Frontal cortex (tissue), 4 donors: ENCODE data around the gene PCDHGA7. TPM values are rescaled to one million over a fixed set of nuclear protein-coding genes. Genes with fewer than 3 reads are reported as not detected.
"Not testable (repeated sequence)": the region's sequence is repeated elsewhere in the genome, so short reads cannot be mapped to it uniquely, and the experiment has no call there.

ENCODE experiments used
- DNase-seq, 2 donors: peaks; one replicate each; pipeline ENCODE4 v3.0.0; 2012; ENCODE audit warnings: low spot score in 2 of 2
- FAIRE-seq: peaks from 2 replicates; lab custom pipeline; 2012; peaks lifted over from hg19 to GRCh38; lab: Jason Lieb, UNC
- total RNA-seq: library from RNA; depleted of rRNA; stranded (reverse); fragments of >200 nt; gene quantifications from one replicate; pipeline ENCODE4 v1.2.3, GENCODE V29; 2014
- donor health status: control.
- donor health status: control.
- donor health status: control.

PCDHGA7 gene
- total RNA-seq, 1 donor from 2014 or later, result 4.9 TPM

- FAIRE-seq, result no peak
- no peak for DNase-seq
These were observed 38.4 kb downstream of the PCDHGA7 start, which contains the start of gene PCDHGA11 for GRCh38 chr5:141420855-141421488. Gene PCDHGA11 (plus strand): TSS chr5:141421051. CDS start chr5:141421228, 177 bp downstream.

GRCh38 chr5:141421489-141421855 is 38.9 kb downstream of the PCDHGA7 start:
- DNase-seq (no peak), FAIRE-seq (no peak)

- DNase-seq, result no peak
- no peak for FAIRE-seq
These were observed 40.3 kb downstream of the PCDHGA7 start for GRCh38 chr5:141422742-141423291.

- DNase-seq (no peak), FAIRE-seq (no peak)
These were observed 45.4 kb downstream of the PCDHGA7 start for GRCh38 chr5:141427783-141428426.

- DNase-seq (peak; percentile 48 to 68), FAIRE-seq (no peak)
These were observed 48.0 kb downstream of the PCDHGA7 start, which contains the start of gene PCDHGA12 for GRCh38 chr5:141430332-141431113. Gene PCDHGA12 (plus strand): TSS chr5:141430507. CDS start chr5:141430760, 253 bp downstream.

- DNase-seq (peak in 1 of 2 donors; percentile 23), FAIRE-seq (no peak)
These were observed 48.7 kb downstream of the PCDHGA7 start for GRCh38 chr5:141431286-141431685.

- not testable (repeated sequence) for FAIRE-seq, DNase-seq
These were observed 49.8 kb downstream of the PCDHGA7 start for GRCh38 chr5:141432308-141432707.

GRCh38 chr5:141432726-141433125 is 50.2 kb downstream of the PCDHGA7 start:
- not testable (repeated sequence) for DNase-seq, FAIRE-seq

GRCh38 chr5:141434006-141434405 is 51.5 kb downstream of the PCDHGA7 start:
- FAIRE-seq (no peak), DNase-seq (no peak)

Other genes with a start within 250 kb of the PCDHGA7 start
- 7.3 TPM for gene PCDHB5, start 247.5 kb upstream of the PCDHGA7 start, total RNA-seq
- gene PCDHB6, start 232.7 kb upstream of the PCDHGA7 start, total RNA-seq, result 3.3 TPM
- 9.8 TPM for gene PCDHB7, start 210.1 kb upstream of the PCDHGA7 start, total RNA-seq
- 7.7 TPM for gene PCDHB8, start 205.0 kb upstream of the PCDHGA7 start, total RNA-seq
- gene PCDHB16, start 200.4 kb upstream of the PCDHGA7 start, total RNA-seq, result 5.3 TPM
- gene PCDHB9, start 195.6 kb upstream of the PCDHGA7 start, total RNA-seq, result 4.9 TPM
- gene PCDHB10, start 190.4 kb upstream of the PCDHGA7 start, total RNA-seq, result 13.9 TPM
- 13.0 TPM for gene PCDHB11, start 183.1 kb upstream of the PCDHGA7 start, total RNA-seq
- gene PCDHB12, start 174.0 kb upstream of the PCDHGA7 start, total RNA-seq, result 12.6 TPM
- 6.1 TPM for gene PCDHB13, start 168.8 kb upstream of the PCDHGA7 start, total RNA-seq
- 12.6 TPM for gene PCDHB14, start 159.4 kb upstream of the PCDHGA7 start, total RNA-seq
- gene PCDHB15, start 137.3 kb upstream of the PCDHGA7 start, total RNA-seq, result 18.3 TPM
- not detected for gene SLC25A2, start 78.7 kb upstream of the PCDHGA7 start, total RNA-seq
- 119 TPM for gene TAF7, start 62.0 kb upstream of the PCDHGA7 start, total RNA-seq
- gene PCDHGA1, start 52.2 kb upstream of the PCDHGA7 start, total RNA-seq, result 3.3 TPM
- gene PCDHGA2, start 44.0 kb upstream of the PCDHGA7 start, total RNA-seq, result 4.5 TPM
- gene PCDHGA3, start 38.9 kb upstream of the PCDHGA7 start, total RNA-seq, result 4.1 TPM
- gene PCDHGB1, start 32.6 kb upstream of the PCDHGA7 start, total RNA-seq, result 6.1 TPM
- gene PCDHGA4, start 27.7 kb upstream of the PCDHGA7 start, total RNA-seq, result 5.7 TPM
- 6.1 TPM for gene PCDHGB2, start 22.7 kb upstream of the PCDHGA7 start, total RNA-seq
- gene PCDHGA5, start 18.6 kb upstream of the PCDHGA7 start, total RNA-seq, result 5.7 TPM
- gene PCDHGB3, start 12.5 kb upstream of the PCDHGA7 start, total RNA-seq, result 8.2 TPM
- gene PCDHGA6, start 8.9 kb upstream of the PCDHGA7 start, total RNA-seq, result 9.0 TPM
- gene PCDHGB4, start 5.0 kb downstream of the PCDHGA7 start, total RNA-seq, result 8.6 TPM
- 5.7 TPM for gene PCDHGA8, start 9.9 kb downstream of the PCDHGA7 start, total RNA-seq
- 13.0 TPM for gene PCDHGB5, start 15.2 kb downstream of the PCDHGA7 start, total RNA-seq
- gene PCDHGA9, start 20.0 kb downstream of the PCDHGA7 start, total RNA-seq, result 6.9 TPM
- gene PCDHGB6, start 25.3 kb downstream of the PCDHGA7 start, total RNA-seq, result 9.8 TPM
- gene PCDHGA10, start 30.2 kb downstream of the PCDHGA7 start, total RNA-seq, result 9.8 TPM
- gene PCDHGB7, start 34.9 kb downstream of the PCDHGA7 start, total RNA-seq, result 10.6 TPM
- 10.6 TPM for gene PCDHGA11, start 38.3 kb downstream of the PCDHGA7 start, total RNA-seq
- gene PCDHGA12, start 47.8 kb downstream of the PCDHGA7 start, total RNA-seq, result 3.7 TPM
- 20.8 TPM for gene PCDHGC3, start 93.2 kb downstream of the PCDHGA7 start, total RNA-seq
- 65.2 TPM for gene PCDHGC4, start 102.3 kb downstream of the PCDHGA7 start, total RNA-seq
- 4.9 TPM for gene PCDHGC5, start 106.3 kb downstream of the PCDHGA7 start, total RNA-seq
- gene DIAPH1, start 236.3 kb downstream of the PCDHGA7 start, total RNA-seq, result 22.4 TPM